Fibroblast of pulmonary artery (primary cell): Measurements from ENCODE around the gene ZDHHC11.
"Not testable (repeated sequence)": the region's sequence is repeated elsewhere in the genome, so short reads cannot be mapped to it uniquely, and the experiment has no call there.

Experiments used
- DNase-seq: peaks from one replicate; pipeline ENCODE4 v3.0.0-alpha.2; 2010; ENCODE audit warnings: low read depth
- H3K4me3 ChIP-seq: replicated peaks from 2 replicates; pipeline ENCODE4 v1.5.1; 2011; ENCODE audit warnings: low read depth, mild to moderate bottlenecking, control low read depth, low read length, moderate library complexity
- CTCF ChIP-seq: IDR thresholded peaks from 2 replicates; pipeline ENCODE4 v1.5.1; 2011; ENCODE audit warnings: mild to moderate bottlenecking, control low read depth, low read length, inconsistent platforms; ENCODE audit errors: missing control alignments

ZDHHC11 gene

GRCh38 chr5:852431-853401 is 1.9 kb upstream of the ZDHHC11 start:
- no peak for DNase-seq
- TF ChIP-seq CTCF: no peak
- H3K4me3 ChIP-seq: no peak overlapping the region

GRCh38 chr5:852018-852417 is 1.2 kb upstream of the ZDHHC11 start:
- no peak for DNase-seq
- no peak overlapping the region for H3K4me3 ChIP-seq
- TF ChIP-seq CTCF: no peak

GRCh38 chr5:851553-851952 is 767 bp upstream of the ZDHHC11 start:
- no peak for DNase-seq
- TF ChIP-seq CTCF: no peak
- H3K4me3 ChIP-seq: no peak overlapping the region

- H3K4me3 ChIP-seq: no peak overlapping the region
- DNase-seq: no peak
- no peak for TF ChIP-seq CTCF
These were observed 290 bp upstream of the ZDHHC11 start for GRCh38 chr5:851076-851475.

GRCh38 chr5:849651-850301 is 1.0 kb downstream of the ZDHHC11 start:
- no peak overlapping the region for H3K4me3 ChIP-seq
- no peak for TF ChIP-seq CTCF
- DNase-seq: no peak

GRCh38 chr5:848671-849111 is 2.1 kb downstream of the ZDHHC11 start:
- TF ChIP-seq CTCF: no peak
- no peak for DNase-seq
- H3K4me3 ChIP-seq: no peak overlapping the region

GRCh38 chr5:847736-848135 is 3.0 kb downstream of the ZDHHC11 start:
- not testable (repeated sequence) for H3K4me3 ChIP-seq, DNase-seq

- not testable (repeated sequence) for H3K4me3 ChIP-seq, DNase-seq
These were observed 3.6 kb downstream of the ZDHHC11 start for GRCh38 chr5:847212-847611.

- H3K4me3 ChIP-seq, DNase-seq: not testable (repeated sequence)
These were observed 4.1 kb downstream of the ZDHHC11 start for GRCh38 chr5:846602-847091.

GRCh38 chr5:845676-846601 is 4.8 kb downstream of the ZDHHC11 start:
- DNase-seq, H3K4me3 ChIP-seq: not testable (repeated sequence)
